ENCODE data around the gene ZNF674. TPM values are rescaled to one million over a fixed set of nuclear protein-coding genes. Genes with fewer than 3 reads are reported as not detected.
A peak's percentile ranks its signal among the peaks of the same experiment; 100 is the strongest.
"Not testable (repeated sequence)": the region's sequence is repeated elsewhere in the genome, so short reads cannot be mapped to it uniquely, and the experiment has no call there.

ZNF674 gene
- total and polyA plus RNA-seq, 2 experiments from 2014 or later: 1.3 to 1.8 TPM

- no peak overlapping the region for H3K4me3 ChIP-seq
- TF ChIP-seq CTCF (IDR thresholded peaks at IDR 0.05; ENCODE audit: low read depth, low read length): no peak
- no peaks in the 10 kb centered on the region for H3K9me3 ChIP-seq (ENCODE audit: low read depth)
- H3K4me1 ChIP-seq (ENCODE audit: low read depth): no peaks in the 10 kb centered on the region
- H3K27me3 ChIP-seq: no peaks in the 10 kb centered on the region
- peak in 1 of 2 donors; percentile 78 for DNase-seq (ENCODE audit: low read depth in 1 of 2, low spot score in 1 of 2)
- no peaks in the 10 kb centered on the region for H3K36me3 ChIP-seq
- peak overlapping the region; percentile 23 for H3K27ac ChIP-seq
Measured at GRCh38 chrX:46551494-46552128, 6.4 kb upstream of the ZNF674 start.

- no peaks in the 10 kb centered on the region for H3K27me3 ChIP-seq
- H3K36me3 ChIP-seq: no peaks in the 10 kb centered on the region
- no peaks in the 10 kb centered on the region for H3K9me3 ChIP-seq (ENCODE audit: low read depth)
- no peak for TF ChIP-seq CTCF (IDR thresholded peaks at IDR 0.05; ENCODE audit: low read depth, low read length)
- no peaks in the 10 kb centered on the region for H3K4me1 ChIP-seq (ENCODE audit: low read depth)
- no peak for DNase-seq (ENCODE audit: low read depth in 1 of 2, low spot score in 1 of 2)
- no peak overlapping the region for H3K4me3 ChIP-seq
- no peak overlapping the region for H3K27ac ChIP-seq
Measured at GRCh38 chrX:46549914-46550313, 4.7 kb upstream of the ZNF674 start.

- no peaks in the 10 kb centered on the region for H3K36me3 ChIP-seq
- H3K4me3 ChIP-seq: no peak overlapping the region
- no peaks in the 10 kb centered on the region for H3K4me1 ChIP-seq (ENCODE audit: low read depth)
- H3K9me3 ChIP-seq (ENCODE audit: low read depth): no peaks in the 10 kb centered on the region
- no peak overlapping the region for H3K27ac ChIP-seq
- peak in 1 of 2 donors; percentile 71 for DNase-seq (ENCODE audit: low read depth in 1 of 2, low spot score in 1 of 2)
- H3K27me3 ChIP-seq: no peaks in the 10 kb centered on the region
- no peak for TF ChIP-seq CTCF (IDR thresholded peaks at IDR 0.05; ENCODE audit: low read depth, low read length)
Measured at GRCh38 chrX:46547857-46548256, 2.6 kb upstream of the ZNF674 start.

- H3K4me3 ChIP-seq: peak overlapping the region; percentile 42
- H3K27me3 ChIP-seq; H3K36me3 ChIP-seq; H3K4me1 ChIP-seq (ENCODE audit: low read depth); DNase-seq (ENCODE audit: low read depth in 1 of 2, low spot score in 1 of 2); H3K9me3 ChIP-seq (ENCODE audit: low read depth); H3K27ac ChIP-seq: not testable (repeated sequence)
Measured at GRCh38 chrX:46544527-46544926, 694 bp downstream of the ZNF674 start.

GRCh38 chrX:46543441-46543840 is 1.8 kb downstream of the ZNF674 start:
- H3K9me3 ChIP-seq (ENCODE audit: low read depth): no peaks in the 10 kb centered on the region
- H3K27ac ChIP-seq: no peak overlapping the region
- no peaks in the 10 kb centered on the region for H3K4me1 ChIP-seq (ENCODE audit: low read depth)
- no peak for DNase-seq (ENCODE audit: low read depth in 1 of 2, low spot score in 1 of 2)
- no peak overlapping the region for H3K4me3 ChIP-seq
- TF ChIP-seq CTCF (IDR thresholded peaks at IDR 0.05; ENCODE audit: low read depth, low read length): no peak
- H3K27me3 ChIP-seq: no peaks in the 10 kb centered on the region
- H3K36me3 ChIP-seq: no peaks in the 10 kb centered on the region

GRCh38 chrX:46531442-46531841 is 13.8 kb downstream of the ZNF674 start:
- Histone ChIP-seq H3K4me3 (no peak overlapping the region), H3K27ac (no peak overlapping the region), H3K27me3 (no peaks in the 10 kb centered on the region), H3K9me3 (ENCODE audit: low read depth) (no peaks in the 10 kb centered on the region), H3K4me1 (ENCODE audit: low read depth) (no peaks in the 10 kb centered on the region), H3K36me3 (no peaks in the 10 kb centered on the region)
- no peak for TF ChIP-seq CTCF (IDR thresholded peaks at IDR 0.05; ENCODE audit: low read depth, low read length)
- DNase-seq (ENCODE audit: low read depth in 1 of 2, low spot score in 1 of 2): no peak

GRCh38 chrX:46530404-46530908 is 14.8 kb downstream of the ZNF674 start:
- H3K36me3 ChIP-seq; H3K9me3 ChIP-seq (ENCODE audit: low read depth); H3K27me3 ChIP-seq; H3K4me1 ChIP-seq (ENCODE audit: low read depth); H3K4me3 ChIP-seq; H3K27ac ChIP-seq; DNase-seq (ENCODE audit: low read depth in 1 of 2, low spot score in 1 of 2): not testable (repeated sequence)

- not testable (repeated sequence) for DNase-seq (ENCODE audit: low read depth in 1 of 2, low spot score in 1 of 2); H3K27me3 ChIP-seq; H3K9me3 ChIP-seq (ENCODE audit: low read depth); H3K36me3 ChIP-seq; H3K4me1 ChIP-seq (ENCODE audit: low read depth); H3K27ac ChIP-seq; H3K4me3 ChIP-seq
Measured at GRCh38 chrX:46529740-46530403, 15.3 kb downstream of the ZNF674 start.

- DNase-seq (ENCODE audit: low read depth in 1 of 2, low spot score in 1 of 2): not testable (repeated sequence)
Measured at GRCh38 chrX:46528640-46529039, 16.6 kb downstream of the ZNF674 start.

More at GRCh38 chrX:46528640-46529039, 16.6 kb downstream of the ZNF674 start:
- not testable (repeated sequence) for H3K9me3 ChIP-seq (ENCODE audit: low read depth); H3K4me1 ChIP-seq (ENCODE audit: low read depth); H3K36me3 ChIP-seq; H3K4me3 ChIP-seq; H3K27me3 ChIP-seq; H3K27ac ChIP-seq
